GM11168 (cell line): ENCODE measurements around the gene DGKI.

Source experiments
- in situ Hi-C: fragments of 300-500 bp; cut with MboI; formaldehyde crosslinking; loops from one replicate; pipeline ENCODE4 v1.12.0; 2022; ENCODE audit warnings: low sequenced_read_pairs; ENCODE audit not compliant: unreplicated experiment

DGKI gene

GRCh38 chr7:137846827-137847567, at the start of gene DGKI:
Gene DGKI, minus strand, starts transcription at chr7:137846974.
- in situ Hi-C loops: no loop called here

- in situ Hi-C loops: loop anchor here (25.0 kb wide), 1 partner anchor 233 kb away; no protein-coding TSS in a partner anchor
These were observed 48.8 kb upstream of the DGKI start for GRCh38 chr7:137895301-137896221.

GRCh38 chr7:137893143-137893742, 46.5 kb upstream of the DGKI start:
- in situ Hi-C loops: loop anchor here (25.0 kb wide), 1 partner anchor 231 kb away; no protein-coding TSS in a partner anchor

GRCh38 chr7:137891016-137891655, 44.4 kb upstream of the DGKI start:
- in situ Hi-C loops: loop anchor here (25.0 kb wide), 1 partner anchor 229 kb away; no protein-coding TSS in a partner anchor

GRCh38 chr7:137890449-137890921, 43.7 kb upstream of the DGKI start:
- in situ Hi-C loops: loop anchor here (25.0 kb wide), 1 partner anchor 228 kb away; no protein-coding TSS in a partner anchor

GRCh38 chr7:137888241-137888640, 41.5 kb upstream of the DGKI start:
- in situ Hi-C loops: loop anchor here (25.0 kb wide), 1 partner anchor 226 kb away; no protein-coding TSS in a partner anchor

- in situ Hi-C loops: loop anchor here (25.0 kb wide), 1 partner anchor 224 kb away; no protein-coding TSS in a partner anchor
These were observed 40.0 kb upstream of the DGKI start for GRCh38 chr7:137886746-137887145.

- in situ Hi-C loops: loop anchor here (25.0 kb wide), 1 partner anchor 224 kb away; no protein-coding TSS in a partner anchor
These were observed 39.5 kb upstream of the DGKI start for GRCh38 chr7:137886281-137886680.

GRCh38 chr7:137885678-137886077, 38.9 kb upstream of the DGKI start:
- in situ Hi-C loops: loop anchor here (25.0 kb wide), 1 partner anchor 223 kb away; no protein-coding TSS in a partner anchor

GRCh38 chr7:137882806-137883205, 36.0 kb upstream of the DGKI start:
- in situ Hi-C loops: loop anchor here (25.0 kb wide), 1 partner anchor 221 kb away; no protein-coding TSS in a partner anchor

GRCh38 chr7:137882261-137882668, 35.5 kb upstream of the DGKI start:
- in situ Hi-C loops: loop anchor here (25.0 kb wide), 1 partner anchor 220 kb away; no protein-coding TSS in a partner anchor

GRCh38 chr7:137881607-137882260, 35.0 kb upstream of the DGKI start:
- in situ Hi-C loops: loop anchor here (25.0 kb wide), 1 partner anchor 219 kb away; no protein-coding TSS in a partner anchor

GRCh38 chr7:137880432-137880831, 33.7 kb upstream of the DGKI start:
- in situ Hi-C loops: loop anchor here (25.0 kb wide), 1 partner anchor 218 kb away; no protein-coding TSS in a partner anchor

GRCh38 chr7:137879357-137880158, 32.8 kb upstream of the DGKI start:
- in situ Hi-C loops: loop anchor here (25.0 kb wide), 1 partner anchor 217 kb away; no protein-coding TSS in a partner anchor

GRCh38 chr7:137878333-137878961, 31.7 kb upstream of the DGKI start:
- in situ Hi-C loops: loop anchor here (25.0 kb wide), 1 partner anchor 216 kb away; no protein-coding TSS in a partner anchor

GRCh38 chr7:137877027-137877675, 30.4 kb upstream of the DGKI start:
- in situ Hi-C loops: loop anchor here (25.0 kb wide), 1 partner anchor 215 kb away; no protein-coding TSS in a partner anchor

- in situ Hi-C loops: loop anchor here (25.0 kb wide), 1 partner anchor 213 kb away; no protein-coding TSS in a partner anchor
These were observed 29.0 kb upstream of the DGKI start for GRCh38 chr7:137875746-137876145.
